HL-60 (cell line): Measurements from ENCODE around the gene STAT5B.

Experiments
- DNase-seq, 2 experiments: peaks; one replicate each; pipeline ENCODE4 v3.0.0-alpha.2; 2010 to 2020; ENCODE audit warnings: low read depth in 1 of 2, low spot score in 1 of 2
- H3K27ac ChIP-seq: fragments of 250-450 bp; sonication (Bioruptor Pico); replicated peaks from 2 replicates; pipeline ENCODE4 v1.5.1; 2020; ENCODE audit warnings: mild to moderate bottlenecking, moderate library complexity
- H3K27me3 ChIP-seq: fragments of 250-450 bp; sonication (Bioruptor Pico); 2 replicates; pipeline ENCODE4 v1.5.1; 2021; ENCODE audit warnings: mild to moderate bottlenecking, moderate library complexity; ENCODE audit not compliant: insufficient read depth, poor library complexity, severe bottlenecking
- H3K4me3 ChIP-seq: replicated peaks from 2 replicates; pipeline ENCODE4 v1.5.1; 2011; ENCODE audit warnings: mild to moderate bottlenecking, control low read depth, low read length; ENCODE audit not compliant: insufficient read depth
- GABPA ChIP-seq: IDR thresholded peaks from 2 replicates; pipeline ENCODE4 v1.6.1; 2012; ENCODE audit warnings: low read depth
- POLR2AphosphoS5 ChIP-seq: IDR thresholded peaks from 2 replicates; pipeline ENCODE4 v1.6.1; 2012; ENCODE audit warnings: low read depth
- SPI1 ChIP-seq: IDR thresholded peaks from 2 replicates; pipeline ENCODE4 v1.6.1; 2012; ENCODE audit warnings: low read depth, mild to moderate bottlenecking, borderline replicate concordance
- TF ChIP-seq, protein P1 (sequence below): IDR thresholded peaks from 2 replicates; pipeline ENCODE4 v1.6.1; 2012; ENCODE audit warnings: low read depth; ENCODE audit not compliant: insufficient replicate concordance
- TF ChIP-seq, protein P2 (sequence below): IDR thresholded peaks from one replicate; pipeline ENCODE4 v1.5.1; 2011; ENCODE audit warnings: low read length, control low read depth, inconsistent platforms; ENCODE audit not compliant: insufficient read depth

The STAT5B gene

DNA sequence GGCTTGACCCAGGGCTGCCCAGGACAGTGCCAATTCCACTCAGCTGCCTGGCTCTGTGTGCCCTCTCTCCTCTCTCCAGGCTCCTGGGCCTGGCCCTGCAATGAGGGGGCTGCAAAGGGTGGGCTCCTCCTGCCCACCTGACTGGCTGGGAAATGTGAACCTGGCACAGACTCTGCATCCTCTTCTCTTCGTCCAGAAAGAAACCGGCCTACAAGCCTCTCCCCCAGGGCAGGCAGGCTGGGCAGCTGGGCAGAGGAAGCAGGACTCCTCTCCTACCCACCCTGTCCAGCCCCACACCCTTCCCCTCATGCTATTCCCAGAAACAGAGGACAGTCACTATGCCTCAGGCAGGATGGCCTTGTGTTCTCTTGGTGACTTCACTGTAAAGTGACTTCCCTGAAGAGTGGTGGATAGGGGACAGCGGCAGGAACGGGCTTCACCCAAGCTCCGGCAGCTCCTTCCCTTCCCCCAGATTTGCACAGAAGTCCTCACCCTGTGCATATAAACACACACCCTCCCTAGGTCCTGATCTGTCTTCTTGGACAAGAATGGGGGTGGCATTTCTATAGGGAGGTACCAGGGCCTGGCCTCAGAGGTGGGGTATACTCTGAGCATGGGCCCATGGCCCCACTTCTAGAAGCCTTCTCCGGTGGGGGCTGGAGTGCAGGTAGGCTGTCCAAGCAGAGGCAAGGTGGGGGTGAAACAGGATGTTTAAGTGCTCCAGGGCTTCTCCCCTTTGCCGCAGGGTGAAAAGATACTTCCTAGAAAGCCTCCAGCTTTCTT lies 7.2 kb upstream of the STAT5B start:
- no peak overlapping the region for H3K4me3 ChIP-seq
- no peak for DNase-seq
- TF ChIP-seq POLR2AphosphoS5 (no peak), GABPA (no peak), SPI1 (no peak)
- TF ChIP-seq, protein P1, sequence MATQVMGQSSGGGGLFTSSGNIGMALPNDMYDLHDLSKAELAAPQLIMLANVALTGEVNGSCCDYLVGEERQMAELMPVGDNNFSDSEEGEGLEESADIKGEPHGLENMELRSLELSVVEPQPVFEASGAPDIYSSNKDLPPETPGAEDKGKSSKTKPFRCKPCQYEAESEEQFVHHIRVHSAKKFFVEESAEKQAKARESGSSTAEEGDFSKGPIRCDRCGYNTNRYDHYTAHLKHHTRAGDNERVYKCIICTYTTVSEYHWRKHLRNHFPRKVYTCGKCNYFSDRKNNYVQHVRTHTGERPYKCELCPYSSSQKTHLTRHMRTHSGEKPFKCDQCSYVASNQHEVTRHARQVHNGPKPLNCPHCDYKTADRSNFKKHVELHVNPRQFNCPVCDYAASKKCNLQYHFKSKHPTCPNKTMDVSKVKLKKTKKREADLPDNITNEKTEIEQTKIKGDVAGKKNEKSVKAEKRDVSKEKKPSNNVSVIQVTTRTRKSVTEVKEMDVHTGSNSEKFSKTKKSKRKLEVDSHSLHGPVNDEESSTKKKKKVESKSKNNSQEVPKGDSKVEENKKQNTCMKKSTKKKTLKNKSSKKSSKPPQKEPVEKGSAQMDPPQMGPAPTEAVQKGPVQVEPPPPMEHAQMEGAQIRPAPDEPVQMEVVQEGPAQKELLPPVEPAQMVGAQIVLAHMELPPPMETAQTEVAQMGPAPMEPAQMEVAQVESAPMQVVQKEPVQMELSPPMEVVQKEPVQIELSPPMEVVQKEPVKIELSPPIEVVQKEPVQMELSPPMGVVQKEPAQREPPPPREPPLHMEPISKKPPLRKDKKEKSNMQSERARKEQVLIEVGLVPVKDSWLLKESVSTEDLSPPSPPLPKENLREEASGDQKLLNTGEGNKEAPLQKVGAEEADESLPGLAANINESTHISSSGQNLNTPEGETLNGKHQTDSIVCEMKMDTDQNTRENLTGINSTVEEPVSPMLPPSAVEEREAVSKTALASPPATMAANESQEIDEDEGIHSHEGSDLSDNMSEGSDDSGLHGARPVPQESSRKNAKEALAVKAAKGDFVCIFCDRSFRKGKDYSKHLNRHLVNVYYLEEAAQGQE, result no peak
- TF ChIP-seq, protein P2, sequence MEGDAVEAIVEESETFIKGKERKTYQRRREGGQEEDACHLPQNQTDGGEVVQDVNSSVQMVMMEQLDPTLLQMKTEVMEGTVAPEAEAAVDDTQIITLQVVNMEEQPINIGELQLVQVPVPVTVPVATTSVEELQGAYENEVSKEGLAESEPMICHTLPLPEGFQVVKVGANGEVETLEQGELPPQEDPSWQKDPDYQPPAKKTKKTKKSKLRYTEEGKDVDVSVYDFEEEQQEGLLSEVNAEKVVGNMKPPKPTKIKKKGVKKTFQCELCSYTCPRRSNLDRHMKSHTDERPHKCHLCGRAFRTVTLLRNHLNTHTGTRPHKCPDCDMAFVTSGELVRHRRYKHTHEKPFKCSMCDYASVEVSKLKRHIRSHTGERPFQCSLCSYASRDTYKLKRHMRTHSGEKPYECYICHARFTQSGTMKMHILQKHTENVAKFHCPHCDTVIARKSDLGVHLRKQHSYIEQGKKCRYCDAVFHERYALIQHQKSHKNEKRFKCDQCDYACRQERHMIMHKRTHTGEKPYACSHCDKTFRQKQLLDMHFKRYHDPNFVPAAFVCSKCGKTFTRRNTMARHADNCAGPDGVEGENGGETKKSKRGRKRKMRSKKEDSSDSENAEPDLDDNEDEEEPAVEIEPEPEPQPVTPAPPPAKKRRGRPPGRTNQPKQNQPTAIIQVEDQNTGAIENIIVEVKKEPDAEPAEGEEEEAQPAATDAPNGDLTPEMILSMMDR, result no peak
- no peak overlapping the region for H3K27ac ChIP-seq
- H3K27me3 ChIP-seq, result no peaks in the 10 kb centered on the region

DNA sequence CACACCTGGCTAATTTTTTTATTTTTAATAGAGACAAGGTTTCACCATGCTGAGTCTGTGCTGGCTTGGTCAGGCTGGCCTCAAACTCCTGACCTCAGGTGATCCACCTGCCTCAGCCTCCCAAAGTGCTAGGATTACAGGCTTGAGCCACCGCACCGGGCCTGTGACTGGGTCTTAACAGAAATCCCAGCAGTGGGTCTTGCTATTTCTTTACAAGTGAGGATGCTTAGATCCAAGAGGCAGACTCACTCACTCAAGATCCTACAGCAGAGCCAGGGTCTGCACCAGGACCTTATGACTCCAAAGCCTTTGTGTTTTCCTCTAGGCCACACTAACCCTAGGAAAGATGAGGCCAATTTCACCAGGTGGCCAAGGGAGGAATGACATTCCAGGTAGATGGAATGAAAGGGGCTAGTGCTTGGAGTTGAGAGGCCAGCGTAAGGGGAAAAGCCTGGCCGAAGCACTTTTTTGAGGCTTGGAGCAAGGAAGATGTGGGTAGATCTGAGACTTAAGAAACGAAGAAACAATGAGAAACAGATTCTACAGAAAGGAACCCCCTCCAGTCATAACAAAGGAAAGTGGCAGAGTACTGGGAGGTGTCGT lies 6.4 kb upstream of the STAT5B start:
- TF ChIP-seq SPI1 (no peak), POLR2AphosphoS5 (no peak), GABPA (no peak)
- TF ChIP-seq, protein P2, result no peak
- no peaks in the 10 kb centered on the region for H3K27me3 ChIP-seq
- H3K4me3 ChIP-seq, result no peak overlapping the region
- H3K27ac ChIP-seq, result no peak overlapping the region
- no peak for DNase-seq

DNA sequence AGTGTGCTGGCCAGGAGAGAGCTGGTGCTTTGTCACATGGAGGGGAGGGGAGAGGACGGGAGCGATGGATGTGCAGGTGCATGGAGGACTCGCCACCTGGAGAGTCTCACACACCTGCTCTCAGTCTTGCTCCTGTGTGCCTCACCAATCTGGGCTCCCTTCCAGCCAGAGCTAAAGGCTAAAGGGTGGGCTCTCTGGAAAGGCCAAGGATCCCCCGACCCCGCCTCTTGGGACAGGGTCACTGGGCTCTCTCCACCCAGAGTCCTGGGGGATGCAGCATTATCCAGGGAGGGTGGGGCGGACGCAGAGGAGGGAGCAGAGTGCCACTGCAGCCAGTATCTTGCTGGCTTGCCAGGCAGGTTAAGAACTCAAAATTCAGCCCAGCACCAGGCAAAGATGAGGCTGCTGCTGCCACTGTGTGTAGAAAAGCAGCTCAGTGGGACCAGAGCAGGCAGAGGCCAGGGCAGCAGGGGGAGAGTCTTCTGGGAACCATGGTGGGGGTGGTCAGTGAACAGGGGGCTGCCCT lies 5.4 kb upstream of the STAT5B start:
- TF ChIP-seq, protein P1, result no peak
- TF ChIP-seq, protein P2, result no peak
- TF ChIP-seq SPI1, result no peak
- no peak for TF ChIP-seq GABPA
- no peak for TF ChIP-seq POLR2AphosphoS5
- H3K4me3 ChIP-seq, result no peak overlapping the region
- no peak overlapping the region for H3K27ac ChIP-seq
- no peak for DNase-seq
- no peaks in the 10 kb centered on the region for H3K27me3 ChIP-seq
